Duodenal mucosa (tissue), 2 donors: ENCODE results near the gene SNUPN.
"Not testable (repeated sequence)": the region's sequence is repeated elsewhere in the genome, so short reads cannot be mapped to it uniquely, and the experiment has no call there.

Source experiments
- H3K27ac ChIP-seq: one replicate; pipeline ENCODE4 v1.7.0; 2013; ENCODE audit warnings: low read depth, low read length
- H3K27me3 ChIP-seq, 2 donors: one replicate each; pipeline ENCODE4 v1.7.0; 2013; ENCODE audit warnings: low read length in 2 of 2, control low read depth in 1 of 2; ENCODE audit not compliant: insufficient read depth in 2 of 2, control insufficient read depth in 1 of 2
- H3K36me3 ChIP-seq, 2 donors: one replicate each; pipeline ENCODE4 v1.7.0; 2013; ENCODE audit warnings: low read length in 2 of 2, control low read depth in 1 of 2; ENCODE audit not compliant: insufficient read depth in 2 of 2, control insufficient read depth in 1 of 2
- H3K4me1 ChIP-seq, 2 donors: one replicate each; pipeline ENCODE4 v1.7.0; 2013; ENCODE audit warnings: low read length in 2 of 2, control low read depth in 1 of 2; ENCODE audit not compliant: insufficient read depth in 2 of 2, control insufficient read depth in 1 of 2
- H3K4me3 ChIP-seq, 2 donors: one replicate each; pipeline ENCODE4 v1.7.0; 2013; ENCODE audit warnings: low read length in 2 of 2, low read depth in 1 of 2
- H3K9ac ChIP-seq, 2 donors: one replicate each; pipeline ENCODE4 v1.7.0; 2013; ENCODE audit warnings: low read length in 2 of 2, low read depth in 1 of 2
- H3K9me3 ChIP-seq, 2 donors: one replicate each; pipeline ENCODE4 v1.7.0; 2013; ENCODE audit warnings: low read length in 2 of 2, control low read depth in 1 of 2; ENCODE audit not compliant: control insufficient read depth in 1 of 2

The SNUPN gene

DNA sequence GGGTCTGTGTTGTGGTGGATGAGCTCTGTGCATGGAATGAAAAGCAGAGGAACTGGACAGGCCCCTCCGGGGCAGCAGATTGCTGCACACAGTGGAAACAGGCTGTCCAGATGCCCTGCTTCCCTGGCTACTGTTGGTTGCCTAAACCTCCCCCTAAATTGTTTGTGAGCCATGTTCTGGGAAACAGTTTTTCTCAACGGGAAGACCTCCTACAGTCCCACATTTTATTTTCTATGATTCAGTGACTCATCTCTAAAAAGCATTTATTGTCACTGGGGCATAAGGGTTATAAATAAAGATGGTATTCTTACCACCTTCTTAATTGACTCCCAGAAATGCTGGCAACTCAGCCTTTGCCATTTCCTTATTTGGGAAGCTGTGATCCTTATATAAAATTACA lies 26.1 kb downstream of the SNUPN start:
- H3K4me3 ChIP-seq = no peak overlapping the region
- H3K4me1 ChIP-seq = peaks cover 7 to 9% of the 10 kb centered on the region in 2 donors
- no peak overlapping the region for H3K9ac ChIP-seq
- H3K9me3 ChIP-seq = no peaks in the 10 kb centered on the region
- peaks cover 12 to 42% of the 10 kb centered on the region in 2 donors for H3K36me3 ChIP-seq
- no peak overlapping the region for H3K27ac ChIP-seq
- H3K27me3 ChIP-seq = no peaks in the 10 kb centered on the region

DNA sequence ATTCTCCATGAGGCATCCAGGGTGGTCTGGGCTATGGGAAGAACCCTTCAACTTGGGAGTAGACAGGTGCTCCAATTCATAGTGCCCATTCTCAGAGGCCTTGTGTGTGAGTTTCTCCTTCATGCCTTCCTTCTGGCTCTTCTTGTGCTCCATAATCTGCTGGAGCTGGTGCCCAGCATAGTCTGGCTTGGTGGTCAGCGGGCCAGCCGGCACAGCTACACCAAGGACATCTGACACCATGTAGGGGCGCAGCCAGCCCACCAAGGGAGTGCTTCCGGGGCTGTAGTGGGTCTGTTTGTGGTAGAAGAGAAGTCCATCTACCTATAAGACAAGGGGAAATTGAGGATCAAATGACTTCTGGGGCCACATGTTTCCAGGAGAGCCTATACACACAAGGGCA lies 27.2 kb downstream of the SNUPN start:
- Histone ChIP-seq H3K36me3 (peaks cover 12 to 41% of the 10 kb centered on the region in 2 donors), H3K9ac (no peak overlapping the region), H3K27ac (no peak overlapping the region), H3K4me1 (peaks cover 7 to 9% of the 10 kb centered on the region in 2 donors), H3K4me3 (no peak overlapping the region), H3K9me3 (no peaks in the 10 kb centered on the region), H3K27me3 (no peaks in the 10 kb centered on the region)

DNA sequence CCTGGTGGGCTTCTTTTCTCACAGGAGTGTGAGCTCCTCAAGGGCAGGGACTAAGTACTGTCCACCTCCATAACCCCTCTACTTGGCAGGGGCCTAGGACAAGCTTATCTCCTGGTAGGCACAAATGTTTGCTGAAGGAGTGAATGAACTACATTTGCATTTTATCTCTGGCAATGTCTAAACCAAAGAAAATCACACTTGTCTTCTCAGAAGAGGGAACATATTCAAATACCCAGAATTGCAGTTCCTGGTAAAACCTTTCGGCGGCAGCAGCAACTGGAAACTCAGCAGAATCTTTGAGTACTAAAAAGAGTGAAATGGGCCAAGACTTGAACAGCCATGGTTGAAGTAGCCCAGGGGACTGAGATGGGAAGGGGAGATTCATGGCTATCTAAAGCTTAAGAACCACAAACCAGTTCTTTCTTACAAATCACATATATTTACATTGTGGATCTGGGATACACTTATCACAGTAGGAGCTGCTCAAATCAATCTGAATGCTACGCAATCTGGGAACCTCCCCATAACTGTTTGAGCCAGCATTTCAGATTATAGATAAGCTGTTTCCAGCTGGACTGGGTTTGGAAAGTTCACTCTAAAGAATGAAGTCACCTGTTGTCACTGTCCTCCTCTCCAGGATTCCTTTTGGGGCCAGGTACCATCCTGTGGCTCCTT lies 27.7 kb downstream of the SNUPN start:
- H3K4me1 ChIP-seq = peaks cover 7 to 9% of the 10 kb centered on the region in 2 donors
- no peak overlapping the region for H3K4me3 ChIP-seq
- H3K9me3 ChIP-seq = no peaks in the 10 kb centered on the region
- H3K36me3 ChIP-seq = peaks cover 12 to 41% of the 10 kb centered on the region in 2 donors
- H3K27ac ChIP-seq = no peak overlapping the region
- no peaks in the 10 kb centered on the region for H3K27me3 ChIP-seq
- H3K9ac ChIP-seq = no peak overlapping the region

DNA sequence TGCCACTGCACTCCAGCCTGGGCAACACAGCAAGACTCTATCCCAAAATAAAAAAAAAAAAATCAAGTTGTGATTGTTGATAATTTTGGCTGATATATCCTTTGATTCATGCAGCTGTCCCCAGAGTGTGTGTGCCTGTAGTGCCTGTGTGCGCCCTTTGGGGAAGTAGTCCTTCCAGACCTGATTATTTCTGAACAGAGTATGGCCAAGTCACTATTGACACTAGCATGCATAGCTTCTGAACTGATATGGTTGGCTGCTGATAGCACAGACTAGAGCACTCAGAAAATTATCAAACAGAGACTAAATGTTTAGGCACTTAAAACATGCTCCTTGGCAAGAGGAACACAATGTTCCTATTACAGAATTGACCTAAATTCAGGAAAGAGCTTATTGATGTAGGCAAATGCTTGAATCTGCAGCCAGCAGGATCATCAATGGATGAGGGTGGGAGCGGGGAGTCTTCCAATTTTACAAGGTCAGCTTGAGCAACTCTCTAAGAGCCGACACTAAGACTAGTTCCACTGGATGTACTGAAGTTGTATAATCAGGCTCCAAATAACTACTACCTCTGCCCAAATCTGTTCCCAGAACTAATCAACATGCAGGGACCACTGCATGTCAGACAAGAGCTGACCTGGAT lies 28.7 kb downstream of the SNUPN start:
- Histone ChIP-seq H3K27ac (no peak overlapping the region), H3K4me1 (peaks cover 7 to 9% of the 10 kb centered on the region in 2 donors), H3K36me3 (peaks cover 12 to 43% of the 10 kb centered on the region in 2 donors), H3K27me3 (no peaks in the 10 kb centered on the region), H3K9me3 (no peaks in the 10 kb centered on the region), H3K4me3 (no peak overlapping the region), H3K9ac (no peak overlapping the region)

DNA sequence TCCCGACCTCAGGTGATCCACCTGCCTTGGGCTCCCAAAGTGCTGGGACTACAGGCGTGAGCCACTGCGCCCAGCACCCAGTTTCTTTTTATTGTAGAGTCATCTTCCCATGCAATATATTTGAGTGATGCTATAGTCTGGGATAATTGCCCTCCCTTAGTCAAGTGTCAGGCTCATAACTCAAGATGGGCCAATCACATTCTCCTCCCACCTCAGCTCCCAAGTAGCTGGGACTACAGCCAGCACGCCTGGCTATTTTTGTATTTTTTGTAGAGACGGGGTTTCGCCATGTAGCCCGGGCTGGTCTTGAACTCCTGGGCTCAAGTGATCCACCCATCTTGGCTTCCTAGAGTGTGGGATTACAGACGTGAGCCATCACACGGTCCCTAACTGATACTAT lies 31.2 kb downstream of the SNUPN start:
- no peak overlapping the region for H3K27ac ChIP-seq
- no peak overlapping the region for H3K9ac ChIP-seq
- peaks cover 9 to 32% of the 10 kb centered on the region in 2 donors for H3K36me3 ChIP-seq
- no peak overlapping the region for H3K4me3 ChIP-seq
- H3K27me3 ChIP-seq = no peaks in the 10 kb centered on the region
- no peaks in the 10 kb centered on the region for H3K9me3 ChIP-seq
- H3K4me1 ChIP-seq = peaks cover 7 to 9% of the 10 kb centered on the region in 2 donors

DNA sequence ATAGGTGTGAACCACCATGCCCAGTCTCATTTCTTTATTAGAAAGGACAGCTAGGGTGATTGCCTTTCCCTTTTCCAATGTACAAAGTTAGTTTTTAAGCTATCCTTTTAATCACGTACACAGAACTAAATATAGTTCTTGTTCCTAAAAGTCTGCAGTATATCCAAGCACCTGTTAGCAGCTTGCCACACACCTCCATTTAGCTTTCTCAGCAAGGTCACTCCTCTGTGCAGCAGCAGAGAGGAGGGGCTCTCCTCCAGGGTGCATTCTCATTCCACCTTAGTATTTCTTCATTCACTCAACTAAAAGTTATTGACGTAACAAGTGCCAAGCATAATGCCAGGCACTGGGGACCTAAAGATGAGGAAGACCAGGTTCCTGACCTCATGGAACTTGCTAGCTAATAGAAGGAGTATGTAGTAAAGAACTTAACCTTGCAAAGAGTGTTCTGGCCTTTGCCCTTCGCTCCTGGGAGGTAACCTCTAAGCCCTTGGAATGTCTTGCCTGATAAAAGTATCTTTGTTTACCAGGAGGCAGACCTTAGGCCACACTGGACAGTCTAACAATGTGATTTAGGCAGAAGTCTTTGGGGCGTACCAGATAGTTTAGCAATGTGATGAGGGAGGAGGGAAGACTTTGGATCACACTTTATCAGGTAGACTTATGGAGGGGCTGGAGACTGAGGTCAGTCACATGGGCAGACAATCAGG lies 33.7 kb downstream of the SNUPN start:
- H3K9ac ChIP-seq = no peak overlapping the region
- no peaks in the 10 kb centered on the region for H3K4me1 ChIP-seq
- H3K36me3 ChIP-seq = peaks cover 1 to 15% of the 10 kb centered on the region in 2 donors
- no peak overlapping the region for H3K4me3 ChIP-seq
- H3K27ac ChIP-seq = no peak overlapping the region
- H3K27me3 ChIP-seq = no peaks in the 10 kb centered on the region
- H3K9me3 ChIP-seq = no peaks in the 10 kb centered on the region

DNA sequence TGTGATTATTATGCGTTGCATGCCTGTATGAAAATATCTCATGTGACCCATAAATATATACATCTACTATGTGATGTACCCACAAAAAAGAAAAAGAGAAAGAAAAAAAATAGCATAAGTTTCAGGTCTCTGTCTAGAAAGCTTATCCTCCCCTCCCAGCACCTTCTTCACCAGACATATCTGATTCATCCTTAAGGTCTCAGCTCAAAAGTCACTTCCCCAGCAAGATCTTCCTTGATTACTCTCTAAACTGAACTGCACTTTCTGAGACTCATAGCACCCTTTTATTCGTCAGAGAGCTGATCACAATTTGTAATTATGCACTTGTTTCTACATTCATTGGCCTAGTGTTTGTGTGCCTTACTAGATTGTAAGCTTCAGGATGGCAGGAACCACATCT lies 35.3 kb downstream of the SNUPN start:
- H3K9me3 ChIP-seq = no peaks in the 10 kb centered on the region
- H3K4me3 ChIP-seq = no peak overlapping the region
- no peaks in the 10 kb centered on the region for H3K27me3 ChIP-seq
- H3K9ac ChIP-seq = no peak overlapping the region
- no peak overlapping the region for H3K27ac ChIP-seq
- H3K4me1 ChIP-seq = no peaks in the 10 kb centered on the region
- peaks cover 0 to 8% of the 10 kb centered on the region in 2 donors for H3K36me3 ChIP-seq

DNA sequence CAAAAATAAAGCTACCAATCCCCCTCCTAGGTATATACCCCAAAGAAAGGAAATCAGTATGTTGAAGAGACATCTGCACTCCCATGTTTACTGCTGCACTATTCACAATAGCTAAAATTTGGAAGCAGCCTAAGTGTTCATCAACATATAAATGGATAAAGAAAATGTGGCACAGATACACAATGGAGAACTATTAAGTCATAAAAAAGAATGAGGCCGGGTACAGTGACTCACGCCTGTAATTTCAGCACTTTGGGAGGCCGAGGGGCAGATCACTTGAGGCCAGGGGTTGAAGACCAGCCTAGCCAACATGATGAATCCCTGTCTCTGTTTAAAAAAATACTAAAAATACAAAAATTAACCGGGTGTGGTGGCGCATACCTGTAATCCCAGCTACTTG lies 36.5 kb downstream of the SNUPN start:
- no peaks in the 10 kb centered on the region for H3K4me1 ChIP-seq
- no peaks in the 10 kb centered on the region for H3K27me3 ChIP-seq
- H3K27ac ChIP-seq = no peak overlapping the region
- peaks cover 0 to 2% of the 10 kb centered on the region in 2 donors for H3K36me3 ChIP-seq
- H3K9me3 ChIP-seq = no peaks in the 10 kb centered on the region
- H3K4me3 ChIP-seq = no peak overlapping the region
- H3K9ac ChIP-seq = no peak overlapping the region

DNA sequence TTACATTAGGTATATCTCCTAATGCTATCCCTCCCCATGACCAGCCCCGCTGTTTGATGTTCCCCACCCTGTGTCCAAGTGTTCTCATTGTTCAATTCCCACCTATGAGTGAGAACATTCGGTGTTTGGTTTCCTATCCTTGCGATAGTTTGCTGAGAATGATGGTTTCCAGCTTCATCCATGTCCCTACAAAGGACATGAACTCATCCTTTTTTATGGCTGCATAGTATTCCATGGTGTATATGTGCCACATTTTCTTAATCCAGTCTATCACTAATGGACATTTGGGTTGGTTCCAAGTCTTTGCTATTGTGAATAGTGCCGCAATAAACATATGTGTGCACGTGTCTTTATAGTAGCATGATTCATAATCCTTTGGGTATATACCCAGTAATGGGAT lies 39.1 kb downstream of the SNUPN start:
- H3K4me3 ChIP-seq, H3K4me1 ChIP-seq, H3K9ac ChIP-seq, H3K9me3 ChIP-seq, H3K36me3 ChIP-seq, H3K27ac ChIP-seq, H3K27me3 ChIP-seq: not testable (repeated sequence)

DNA sequence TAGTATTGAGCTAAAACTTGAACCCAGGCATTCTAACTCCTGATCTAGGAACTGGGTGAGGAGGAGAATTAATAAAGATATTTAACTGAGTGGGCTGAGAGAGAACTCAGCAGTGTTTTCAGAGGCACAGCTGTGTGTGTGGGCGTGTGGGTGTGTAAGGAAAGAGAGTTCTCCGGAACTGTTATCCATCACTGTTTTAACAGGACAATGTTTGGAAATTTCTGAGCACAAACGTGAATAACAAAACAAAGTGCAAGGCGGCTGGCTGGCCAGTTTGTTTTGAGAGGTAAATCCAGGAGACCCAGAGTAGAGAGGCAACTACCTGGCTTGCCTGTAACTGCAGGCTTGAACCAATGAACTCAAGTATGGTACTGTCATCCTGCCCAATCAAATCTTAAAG lies 41.4 kb downstream of the SNUPN start:
- Histone ChIP-seq H3K36me3 (no peaks in the 10 kb centered on the region), H3K27me3 (no peaks in the 10 kb centered on the region), H3K27ac (no peak overlapping the region), H3K4me3 (no peak overlapping the region), H3K9ac (no peak overlapping the region), H3K4me1 (peaks cover 0 to 6% of the 10 kb centered on the region in 2 donors), H3K9me3 (no peaks in the 10 kb centered on the region)
